K562 (cell line): ENCODE data around the gene FGF4.

Source experiments
- EHMT2 ChIP-seq: fragments of 450-650 bp; IDR thresholded peaks from 2 replicates; pipeline ENCODE4 v1.6.1; 2018; ENCODE audit warnings: antibody characterized with exemption
- EZH2 ChIP-seq: IDR thresholded peaks from 2 replicates; pipeline ENCODE4 v1.6.1; 2012; ENCODE audit warnings: low read depth, mild to moderate bottlenecking, inconsistent platforms, low read length, borderline replicate concordance
- MCM3 ChIP-seq: fragments of 450-650 bp; IDR thresholded peaks from 2 replicates; pipeline ENCODE4 v1.6.1; 2016
- PHF20 ChIP-seq: fragments of 450-650 bp; IDR thresholded peaks from 2 replicates; pipeline ENCODE4 v1.6.1; 2018; ENCODE audit not compliant: partially characterized antibody
- TBP ChIP-seq: optimal IDR thresholded peaks from 2 replicates; pipeline ENCODE3; 2011; ENCODE audit warnings: low read depth, low read length, improper control_type of control experiment
- YY1 ChIP-seq, 3 experiments: IDR thresholded peaks; 2 replicates each; pipeline ENCODE4 v1.6.1; 2011; ENCODE audit warnings: low read length in 2 of 3, mild to moderate bottlenecking in 2 of 3, moderate library complexity in 2 of 3, borderline replicate concordance in 1 of 3, control low read depth in 1 of 3, low read depth in 1 of 3; ENCODE audit not compliant: insufficient read depth in 3 of 3, insufficient replicate concordance in 2 of 3, control insufficient read depth in 1 of 3, insufficient read length in 1 of 3; ENCODE audit errors: extremely low read depth in 1 of 3
- TF ChIP-seq, protein P1 (sequence below): sonication (generic); formaldehyde crosslinking; IDR thresholded peaks from 2 replicates; pipeline ENCODE4 v1.8.0; 2022; ENCODE audit warnings: mild to moderate bottlenecking, missing genetic modification reagents
- TF ChIP-seq, protein P2 (sequence below), 2 experiments: fragments of 450-650 bp; IDR thresholded peaks; 2 replicates each; pipeline ENCODE4 v1.6.1; 2016
- TF ChIP-seq, protein P3 (sequence below), 3 experiments: IDR thresholded peaks in 2 of 3; conservative IDR thresholded peaks in 1 of 3; 2 replicates each; pipeline ENCODE4 v1.5.1; 2011 to 2012; ENCODE audit warnings: low read length in 3 of 3, mild to moderate bottlenecking in 3 of 3, control low read depth in 2 of 3, improper control_type of control experiment in 1 of 3, inconsistent platforms in 1 of 3, low read depth in 1 of 3, mixed read lengths in 1 of 3, moderate library complexity in 1 of 3; ENCODE audit not compliant: insufficient read depth in 2 of 3
- TF ChIP-seq, protein P4 (sequence below), 2 experiments: IDR thresholded peaks; 2 replicates each; pipeline ENCODE4 v1.6.1; 2011; ENCODE audit warnings: borderline replicate concordance in 1 of 2, control low read depth in 1 of 2, low read depth in 1 of 2, low read length in 1 of 2, mild to moderate bottlenecking in 1 of 2, mixed read lengths in 1 of 2, moderate library complexity in 1 of 2; ENCODE audit not compliant: insufficient read depth in 1 of 2, insufficient read length in 1 of 2, poor library complexity in 1 of 2, severe bottlenecking in 1 of 2; ENCODE audit errors: extremely low read depth in 1 of 2

DNA sequence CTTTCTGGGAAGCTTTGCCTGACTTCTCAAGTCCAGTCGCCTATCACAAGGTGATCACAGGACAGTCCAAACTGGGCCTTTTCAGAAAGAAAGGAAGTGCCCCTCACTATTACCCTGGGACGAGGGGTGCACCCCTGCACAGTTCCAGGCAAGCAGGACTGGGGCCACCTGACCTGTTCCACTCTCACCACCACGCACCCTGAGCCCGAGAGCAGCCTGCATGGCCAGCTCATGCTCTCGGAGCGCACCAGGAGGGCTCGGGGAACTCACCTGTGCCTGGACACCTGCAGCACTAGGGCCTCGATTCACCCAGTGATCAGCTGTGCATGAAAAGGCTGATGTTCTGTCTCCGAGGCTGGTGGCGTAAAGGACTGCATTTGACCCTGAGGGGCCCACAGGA lies 12.8 kb upstream of the FGF4 start:
- TF ChIP-seq MCM3 (no peak), EZH2 (no peak), EHMT2 (no peak), YY1 (IDR thresholded peaks at IDR 0.05; ENCODE audit: borderline replicate concordance in 1 of 3, control insufficient read depth in 1 of 3, extremely low read depth in 1 of 3, insufficient read depth in 3 of 3, insufficient read length in 1 of 3, insufficient replicate concordance in 2 of 3, low read depth in 1 of 3, low read length in 2 of 3) (no peak), TBP (no peak), PHF20 (no peak)
- TF ChIP-seq, protein P1, sequence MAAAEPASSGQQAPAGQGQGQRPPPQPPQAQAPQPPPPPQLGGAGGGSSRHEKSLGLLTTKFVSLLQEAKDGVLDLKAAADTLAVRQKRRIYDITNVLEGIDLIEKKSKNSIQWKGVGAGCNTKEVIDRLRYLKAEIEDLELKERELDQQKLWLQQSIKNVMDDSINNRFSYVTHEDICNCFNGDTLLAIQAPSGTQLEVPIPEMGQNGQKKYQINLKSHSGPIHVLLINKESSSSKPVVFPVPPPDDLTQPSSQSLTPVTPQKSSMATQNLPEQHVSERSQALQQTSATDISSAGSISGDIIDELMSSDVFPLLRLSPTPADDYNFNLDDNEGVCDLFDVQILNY (CRISPR knock-in tag), result no peak
- TF ChIP-seq, protein P2, sequence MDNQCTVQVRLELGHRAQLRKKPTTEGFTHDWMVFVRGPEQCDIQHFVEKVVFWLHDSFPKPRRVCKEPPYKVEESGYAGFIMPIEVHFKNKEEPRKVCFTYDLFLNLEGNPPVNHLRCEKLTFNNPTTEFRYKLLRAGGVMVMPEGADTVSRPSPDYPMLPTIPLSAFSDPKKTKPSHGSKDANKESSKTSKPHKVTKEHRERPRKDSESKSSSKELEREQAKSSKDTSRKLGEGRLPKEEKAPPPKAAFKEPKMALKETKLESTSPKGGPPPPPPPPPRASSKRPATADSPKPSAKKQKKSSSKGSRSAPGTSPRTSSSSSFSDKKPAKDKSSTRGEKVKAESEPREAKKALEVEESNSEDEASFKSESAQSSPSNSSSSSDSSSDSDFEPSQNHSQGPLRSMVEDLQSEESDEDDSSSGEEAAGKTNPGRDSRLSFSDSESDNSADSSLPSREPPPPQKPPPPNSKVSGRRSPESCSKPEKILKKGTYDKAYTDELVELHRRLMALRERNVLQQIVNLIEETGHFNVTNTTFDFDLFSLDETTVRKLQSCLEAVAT (IDR thresholded peaks at IDR 0.05), result no peak
- TF ChIP-seq, protein P3, sequence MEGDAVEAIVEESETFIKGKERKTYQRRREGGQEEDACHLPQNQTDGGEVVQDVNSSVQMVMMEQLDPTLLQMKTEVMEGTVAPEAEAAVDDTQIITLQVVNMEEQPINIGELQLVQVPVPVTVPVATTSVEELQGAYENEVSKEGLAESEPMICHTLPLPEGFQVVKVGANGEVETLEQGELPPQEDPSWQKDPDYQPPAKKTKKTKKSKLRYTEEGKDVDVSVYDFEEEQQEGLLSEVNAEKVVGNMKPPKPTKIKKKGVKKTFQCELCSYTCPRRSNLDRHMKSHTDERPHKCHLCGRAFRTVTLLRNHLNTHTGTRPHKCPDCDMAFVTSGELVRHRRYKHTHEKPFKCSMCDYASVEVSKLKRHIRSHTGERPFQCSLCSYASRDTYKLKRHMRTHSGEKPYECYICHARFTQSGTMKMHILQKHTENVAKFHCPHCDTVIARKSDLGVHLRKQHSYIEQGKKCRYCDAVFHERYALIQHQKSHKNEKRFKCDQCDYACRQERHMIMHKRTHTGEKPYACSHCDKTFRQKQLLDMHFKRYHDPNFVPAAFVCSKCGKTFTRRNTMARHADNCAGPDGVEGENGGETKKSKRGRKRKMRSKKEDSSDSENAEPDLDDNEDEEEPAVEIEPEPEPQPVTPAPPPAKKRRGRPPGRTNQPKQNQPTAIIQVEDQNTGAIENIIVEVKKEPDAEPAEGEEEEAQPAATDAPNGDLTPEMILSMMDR (IDR thresholded peaks at IDR 0.05 in 2 of 3, conservative IDR thresholded peaks at IDR 0.05 in 1 of 3; ENCODE audit: insufficient read depth in 2 of 3, low read depth in 1 of 3, low read length in 3 of 3), result no peak
- TF ChIP-seq, protein P4, sequence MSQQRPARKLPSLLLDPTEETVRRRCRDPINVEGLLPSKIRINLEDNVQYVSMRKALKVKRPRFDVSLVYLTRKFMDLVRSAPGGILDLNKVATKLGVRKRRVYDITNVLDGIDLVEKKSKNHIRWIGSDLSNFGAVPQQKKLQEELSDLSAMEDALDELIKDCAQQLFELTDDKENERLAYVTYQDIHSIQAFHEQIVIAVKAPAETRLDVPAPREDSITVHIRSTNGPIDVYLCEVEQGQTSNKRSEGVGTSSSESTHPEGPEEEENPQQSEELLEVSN (IDR thresholded peaks at IDR 0.05; ENCODE audit: borderline replicate concordance in 1 of 2, extremely low read depth in 1 of 2, insufficient read depth in 1 of 2, insufficient read length in 1 of 2, low read depth in 1 of 2, low read length in 1 of 2, poor library complexity in 1 of 2, severe bottlenecking in 1 of 2), result no peak
